WTC11 (cell line): ENCODE measurements around the gene CACNA2D3. TPM values are rescaled to one million over a fixed set of nuclear protein-coding genes. Genes with fewer than 3 reads are reported as not detected.

Experiments used
- ATAC-seq: fragments of 200-7000 bp; cut with Tn5 transposase; 2 replicates; pipeline ENCODE4 v1.10.0; 2021; ENCODE audit warnings: mild to moderate bottlenecking, moderate library complexity
- CTCF ChIA-PET: fragments of 300-600 bp; sonication (Branson Sonifier 250); formaldehyde crosslinking; loops from one replicate; lab custom pipeline; 2021; ENCODE audit warnings: antibody characterized with exemption; lab: Charles Lee
- POLR2A ChIA-PET: fragments of 350-600 bp; sonication (Branson Sonifier 250); formaldehyde crosslinking; loops from one replicate; lab custom pipeline; 2021; ENCODE audit warnings: antibody characterized with exemption; lab: Charles Lee
- DNase-seq: peaks from one replicate; pipeline ENCODE4 v3.0.0; 2021; ENCODE audit warnings: low spot score
- H3K27ac Mint-ChIP-seq: 2 replicates; pipeline ENCODE4 v1.8.0; 2021; ENCODE audit warnings: mixed read lengths
- H3K27me3 Mint-ChIP-seq: 2 replicates; pipeline ENCODE4 v1.8.0; 2021; ENCODE audit warnings: low read depth, mild to moderate bottlenecking, moderate library complexity, mixed read lengths
- H3K36me3 Mint-ChIP-seq: 2 replicates; pipeline ENCODE4 v1.8.0; 2021; ENCODE audit warnings: mixed read lengths
- H3K4me1 Mint-ChIP-seq: 2 replicates; pipeline ENCODE4 v1.8.0; 2022; ENCODE audit warnings: mixed read lengths
- H3K4me3 Mint-ChIP-seq: 2 replicates; pipeline ENCODE4 v1.8.0; 2021; ENCODE audit warnings: mild to moderate bottlenecking, moderate library complexity, mixed read lengths
- H3K9me3 Mint-ChIP-seq: 2 replicates; pipeline ENCODE4 v1.8.0; 2021; ENCODE audit warnings: mixed read lengths
- CBFB ChIP-seq: sonication (generic); formaldehyde crosslinking; IDR thresholded peaks from 2 replicates; pipeline ENCODE4 v1.8.1; 2022; ENCODE audit warnings: mild to moderate bottlenecking, low read depth, missing genetic modification reagents
- CTCF ChIP-seq: fragments of 200-600 bp; IDR thresholded peaks from 2 replicates; pipeline ENCODE4 v1.8.0; 2022; ENCODE audit warnings: antibody characterized with exemption
- EMX1 ChIP-seq: fragments of 250-450 bp; sonication (Bioruptor Pico); IDR thresholded peaks from 2 replicates; pipeline ENCODE4 v1.8.0; 2021; ENCODE audit warnings: mild to moderate bottlenecking
- ERG ChIP-seq: fragments of 250-450 bp; sonication (Bioruptor Pico); IDR thresholded peaks from 2 replicates; pipeline ENCODE4 v1.8.0; 2021; ENCODE audit warnings: mild to moderate bottlenecking
- ETV6 ChIP-seq: sonication (generic); formaldehyde crosslinking; IDR thresholded peaks from 2 replicates; pipeline ENCODE4 v1.8.1; 2022; ENCODE audit warnings: mild to moderate bottlenecking, missing genetic modification reagents
- FOXK1 ChIP-seq: sonication (generic); formaldehyde crosslinking; IDR thresholded peaks from 2 replicates; pipeline ENCODE4 v1.8.0; 2022; ENCODE audit warnings: mild to moderate bottlenecking, moderate library complexity, missing genetic modification reagents
- MLX ChIP-seq: sonication (generic); formaldehyde crosslinking; IDR thresholded peaks from 2 replicates; pipeline ENCODE4 v1.8.1; 2023; ENCODE audit warnings: mild to moderate bottlenecking, missing genetic modification reagents, moderate library complexity
- NR3C1 ChIP-seq: sonication (generic); formaldehyde crosslinking; conservative IDR thresholded peaks from 2 replicates; pipeline ENCODE4 v1.8.1; 2023; ENCODE audit warnings: low read depth, mild to moderate bottlenecking, missing genetic modification reagents
- RORB ChIP-seq: fragments of 250-450 bp; sonication (Bioruptor Pico); IDR thresholded peaks from 2 replicates; pipeline ENCODE4 v1.9.0; 2021; ENCODE audit warnings: mild to moderate bottlenecking
- SMAD3 ChIP-seq: sonication (generic); formaldehyde crosslinking; IDR thresholded peaks from 2 replicates; pipeline ENCODE4 v1.8.0; 2022; ENCODE audit warnings: missing genetic modification reagents, mild to moderate bottlenecking, borderline replicate concordance
- TCF7 ChIP-seq: sonication (generic); formaldehyde crosslinking; IDR thresholded peaks from 2 replicates; pipeline ENCODE4 v1.8.0; 2022; ENCODE audit warnings: mild to moderate bottlenecking, low read depth, missing genetic modification reagents, moderate library complexity
- TP53 ChIP-seq: sonication (generic); formaldehyde crosslinking; IDR thresholded peaks from 2 replicates; pipeline ENCODE4 v1.8.1; 2023; ENCODE audit warnings: mild to moderate bottlenecking, missing genetic modification reagents
- ZNF263 ChIP-seq: sonication (generic); formaldehyde crosslinking; IDR thresholded peaks from 2 replicates; pipeline ENCODE4 v1.8.1; 2022; ENCODE audit warnings: low read depth, mild to moderate bottlenecking, moderate library complexity, missing genetic modification reagents
- ZNF532 ChIP-seq: fragments of 250-450 bp; sonication (Bioruptor Pico); IDR thresholded peaks from 2 replicates; pipeline ENCODE4 v1.9.0; 2021; ENCODE audit warnings: mild to moderate bottlenecking, borderline replicate concordance
- total RNA-seq: library from RNA; stranded (reverse); gene quantifications from 3 replicates; pipeline ENCODE4 v1.2.3, GENCODE V29; 2021
- TF ChIP-seq, protein P1 (sequence below): sonication (generic); formaldehyde crosslinking; IDR thresholded peaks from 2 replicates; pipeline ENCODE4 v1.8.0; 2022; ENCODE audit warnings: mild to moderate bottlenecking, missing genetic modification reagents
- TF ChIP-seq, protein P2 (sequence below): sonication (generic); formaldehyde crosslinking; IDR thresholded peaks from 2 replicates; pipeline ENCODE4 v1.8.1; 2023; ENCODE audit warnings: mild to moderate bottlenecking, missing genetic modification reagents

CACNA2D3 gene
- total RNA-seq, 1 experiment from 2014 or later: 5.0 TPM

DNA sequence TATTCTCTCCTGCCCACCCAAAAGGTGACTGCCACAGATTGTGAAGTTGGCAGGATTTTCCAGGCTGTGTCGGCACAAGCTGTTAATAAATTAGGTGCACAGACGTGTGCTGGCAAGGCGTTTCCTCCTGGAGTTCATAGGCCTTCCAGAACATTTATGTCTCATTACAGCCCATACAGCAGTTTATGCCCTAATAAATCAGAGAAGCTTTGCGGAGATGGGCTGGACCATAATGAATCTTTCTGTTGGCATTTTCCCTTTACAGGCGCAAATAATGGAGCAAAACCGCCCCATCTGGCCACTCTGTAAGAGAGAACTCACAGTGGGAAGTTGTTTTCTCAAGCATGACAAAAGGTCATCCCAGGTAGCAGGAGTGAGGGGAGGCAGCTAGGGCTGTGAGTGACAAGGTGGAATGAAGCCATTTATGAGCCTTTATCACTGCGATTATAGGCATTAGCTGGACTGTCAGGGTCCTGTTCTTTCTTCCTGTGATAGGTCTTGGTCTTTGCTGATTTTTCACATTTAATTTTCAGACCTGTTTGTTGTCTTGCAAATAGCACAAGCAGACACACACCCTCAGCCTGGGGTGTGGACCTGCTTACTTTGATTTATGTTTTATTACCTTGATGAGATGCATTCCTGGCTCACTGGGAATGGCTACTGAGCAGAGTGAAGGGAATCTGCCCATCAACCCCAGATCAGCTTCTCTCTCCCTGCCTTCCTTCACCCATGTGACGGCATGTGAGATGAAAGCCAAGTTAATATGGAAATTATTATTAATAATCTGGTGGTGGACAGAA, 548.0 kb downstream of the CACNA2D3 start:
- ChIA-PET POLR2A (no interaction called here), CTCF (interaction anchor here (0.8 to 1.6 kb wide), 4 partner anchors 23 to 132 kb away, joined by 3 to 4 read pairs (median 4); no protein-coding TSS in a partner anchor)
- peaks cover 69% of the 10 kb centered on the region for H3K4me1 Mint-ChIP-seq
- TF ChIP-seq NR3C1 (CRISPR knock-in tag): no peak
- no peak for TF ChIP-seq TP53 (CRISPR knock-in tag)
- TF ChIP-seq, protein P1, sequence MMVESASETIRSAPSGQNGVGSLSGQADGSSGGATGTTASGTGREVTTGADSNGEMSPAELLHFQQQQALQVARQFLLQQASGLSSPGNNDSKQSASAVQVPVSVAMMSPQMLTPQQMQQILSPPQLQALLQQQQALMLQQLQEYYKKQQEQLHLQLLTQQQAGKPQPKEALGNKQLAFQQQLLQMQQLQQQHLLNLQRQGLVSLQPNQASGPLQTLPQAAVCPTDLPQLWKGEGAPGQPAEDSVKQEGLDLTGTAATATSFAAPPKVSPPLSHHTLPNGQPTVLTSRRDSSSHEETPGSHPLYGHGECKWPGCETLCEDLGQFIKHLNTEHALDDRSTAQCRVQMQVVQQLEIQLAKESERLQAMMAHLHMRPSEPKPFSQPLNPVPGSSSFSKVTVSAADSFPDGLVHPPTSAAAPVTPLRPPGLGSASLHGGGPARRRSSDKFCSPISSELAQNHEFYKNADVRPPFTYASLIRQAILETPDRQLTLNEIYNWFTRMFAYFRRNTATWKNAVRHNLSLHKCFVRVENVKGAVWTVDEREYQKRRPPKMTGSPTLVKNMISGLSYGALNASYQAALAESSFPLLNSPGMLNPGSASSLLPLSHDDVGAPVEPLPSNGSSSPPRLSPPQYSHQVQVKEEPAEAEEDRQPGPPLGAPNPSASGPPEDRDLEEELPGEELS (CRISPR knock-in tag): peak; percentile 47; the same call in 1 of the 2 replicates
- no peak for TF ChIP-seq SMAD3
- no peak for TF ChIP-seq ERG (CRISPR knock-in tag)
- TF ChIP-seq, protein P2, sequence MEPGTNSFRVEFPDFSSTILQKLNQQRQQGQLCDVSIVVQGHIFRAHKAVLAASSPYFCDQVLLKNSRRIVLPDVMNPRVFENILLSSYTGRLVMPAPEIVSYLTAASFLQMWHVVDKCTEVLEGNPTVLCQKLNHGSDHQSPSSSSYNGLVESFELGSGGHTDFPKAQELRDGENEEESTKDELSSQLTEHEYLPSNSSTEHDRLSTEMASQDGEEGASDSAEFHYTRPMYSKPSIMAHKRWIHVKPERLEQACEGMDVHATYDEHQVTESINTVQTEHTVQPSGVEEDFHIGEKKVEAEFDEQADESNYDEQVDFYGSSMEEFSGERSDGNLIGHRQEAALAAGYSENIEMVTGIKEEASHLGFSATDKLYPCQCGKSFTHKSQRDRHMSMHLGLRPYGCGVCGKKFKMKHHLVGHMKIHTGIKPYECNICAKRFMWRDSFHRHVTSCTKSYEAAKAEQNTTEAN (CRISPR knock-in tag): no peak
- TF ChIP-seq TCF7: no peak
- TF ChIP-seq EMX1: no peak
- 0 out of 2 replicates have a peak, but pooled peaks have one; percentile 44 for TF ChIP-seq CBFB
- no peak for TF ChIP-seq ETV6 (CRISPR knock-in tag)
- TF ChIP-seq ZNF263: no peak
- no peak for TF ChIP-seq ZNF532 (CRISPR knock-in tag)
- TF ChIP-seq, all 79 proteins: peak for 2
- H3K9me3 Mint-ChIP-seq: 0 out of 2 replicates have a peak, but pooled peaks cover 3% of the 10 kb centered on the region
- ATAC-seq (peak; percentile 94), DNase-seq (peak; percentile 25)
- H3K27ac Mint-ChIP-seq: peak overlapping the region; percentile 83
- H3K27me3 Mint-ChIP-seq: no peaks in the 10 kb centered on the region
- no peak overlapping the region for H3K4me3 Mint-ChIP-seq
- H3K36me3 Mint-ChIP-seq: 0 out of 2 replicates have a peak, but pooled peaks cover 3% of the 10 kb centered on the region

GRCh38 chr3:54671511-54671910, 549.2 kb downstream of the CACNA2D3 start:
- POLR2A ChIA-PET: no interaction called here
- CTCF ChIA-PET: interaction anchor here (1.2 kb wide), 1 partner anchor 110 kb away, joined by 4 read pairs; no protein-coding TSS in a partner anchor
- Mint-ChIP-seq H3K36me3 (peaks cover 6% of the 10 kb centered on the region; the same call in 1 of the 2 replicates), H3K9me3 (0 out of 2 replicates have a peak, but pooled peaks cover 3% of the 10 kb centered on the region), H3K27me3 (no peaks in the 10 kb centered on the region), H3K27ac (no peak overlapping the region), H3K4me1 (peaks cover 72% of the 10 kb centered on the region), H3K4me3 (no peak overlapping the region)
- ATAC-seq (no peak), DNase-seq (no peak)
- no peak for TF ChIP-seq CTCF
- no peak for TF ChIP-seq SMAD3
- TF ChIP-seq MLX: no peak
- no peak for TF ChIP-seq RORB (CRISPR knock-in tag)
- no peak for TF ChIP-seq FOXK1 (CRISPR knock-in tag)
